ENCODE results near the gene CCDC127. TPM values are rescaled to one million over a fixed set of nuclear protein-coding genes. Genes with fewer than 3 reads are reported as not detected.

Gene CCDC127
- polyA plus RNA-seq, 3 donors = 0.68 to 1.5 (median 0.85) TPM

DNA sequence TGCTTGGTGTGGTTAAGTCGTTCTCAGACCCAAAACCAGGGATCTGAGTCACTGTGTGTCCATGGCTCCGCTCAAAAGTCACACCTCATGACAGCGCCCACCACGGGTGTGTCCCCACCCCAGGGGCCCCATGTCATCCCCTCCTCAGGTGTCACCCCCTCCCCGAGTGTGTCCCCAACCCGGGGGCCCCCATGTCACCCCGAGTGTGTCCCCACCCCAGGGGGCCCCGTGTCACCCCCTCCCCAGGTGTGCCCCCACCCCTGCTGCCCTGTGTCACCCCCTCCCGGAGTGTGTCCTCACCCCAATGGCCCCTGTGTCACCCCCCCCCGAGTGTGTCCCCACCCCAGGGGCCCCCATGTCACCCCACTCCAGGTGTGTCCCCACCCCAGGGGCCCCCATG, 21.6 kb downstream of the CCDC127 start:
- no peak overlapping the region for H3K4me3 Mint-ChIP-seq
- TF ChIP-seq, protein P1, sequence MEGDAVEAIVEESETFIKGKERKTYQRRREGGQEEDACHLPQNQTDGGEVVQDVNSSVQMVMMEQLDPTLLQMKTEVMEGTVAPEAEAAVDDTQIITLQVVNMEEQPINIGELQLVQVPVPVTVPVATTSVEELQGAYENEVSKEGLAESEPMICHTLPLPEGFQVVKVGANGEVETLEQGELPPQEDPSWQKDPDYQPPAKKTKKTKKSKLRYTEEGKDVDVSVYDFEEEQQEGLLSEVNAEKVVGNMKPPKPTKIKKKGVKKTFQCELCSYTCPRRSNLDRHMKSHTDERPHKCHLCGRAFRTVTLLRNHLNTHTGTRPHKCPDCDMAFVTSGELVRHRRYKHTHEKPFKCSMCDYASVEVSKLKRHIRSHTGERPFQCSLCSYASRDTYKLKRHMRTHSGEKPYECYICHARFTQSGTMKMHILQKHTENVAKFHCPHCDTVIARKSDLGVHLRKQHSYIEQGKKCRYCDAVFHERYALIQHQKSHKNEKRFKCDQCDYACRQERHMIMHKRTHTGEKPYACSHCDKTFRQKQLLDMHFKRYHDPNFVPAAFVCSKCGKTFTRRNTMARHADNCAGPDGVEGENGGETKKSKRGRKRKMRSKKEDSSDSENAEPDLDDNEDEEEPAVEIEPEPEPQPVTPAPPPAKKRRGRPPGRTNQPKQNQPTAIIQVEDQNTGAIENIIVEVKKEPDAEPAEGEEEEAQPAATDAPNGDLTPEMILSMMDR (IDR thresholded peaks at IDR 0.05) = no peak

DNA sequence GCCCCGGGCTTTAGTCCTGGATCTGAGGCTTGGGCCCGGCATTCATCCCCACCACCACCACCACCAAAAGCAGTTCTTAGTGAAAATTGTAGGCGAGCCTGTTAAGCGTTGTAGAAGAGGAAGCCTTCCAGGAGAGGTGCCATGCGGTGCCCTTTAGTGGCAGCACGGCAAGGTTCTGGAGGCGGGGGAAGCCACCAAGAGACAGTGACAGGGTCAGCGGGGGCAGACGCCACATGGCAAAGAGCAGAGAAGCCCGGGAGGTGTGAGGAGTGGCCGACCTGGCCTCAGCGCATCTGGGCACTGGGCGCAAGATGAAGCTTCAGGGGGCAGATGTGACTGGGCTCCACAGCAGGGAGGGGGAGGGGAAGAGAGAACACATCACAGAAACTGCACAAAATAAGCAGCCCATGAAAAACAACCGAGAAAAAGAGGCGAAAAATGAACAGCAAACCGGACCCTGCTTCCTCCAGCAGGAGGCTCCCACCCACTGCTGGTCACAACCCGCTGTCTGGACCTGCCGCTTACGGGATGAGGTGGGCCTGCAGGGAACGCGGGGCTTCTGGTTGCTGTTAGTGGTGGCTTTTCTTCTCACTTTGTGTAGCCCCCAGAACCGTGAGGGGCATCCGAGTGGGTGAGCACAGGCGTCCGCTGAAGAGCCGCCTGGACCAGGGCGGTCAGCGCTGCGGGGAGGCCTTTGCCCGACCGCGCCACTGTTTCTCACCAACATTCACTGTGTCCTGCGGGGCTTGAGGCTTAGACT, 22.4 kb downstream of the CCDC127 start:
- H3K36me3 ChIP-seq (replicated peaks in 1 of 2; ENCODE audit: control insufficient read depth in 1 of 2, insufficient read depth in 2 of 2, low read length in 2 of 2) = no peaks in the 10 kb centered on the region
- no peak overlapping the region for H3K9ac ChIP-seq (ENCODE audit: insufficient read depth, low read length, poor library complexity, severe bottlenecking)
- TF ChIP-seq, protein P1 (IDR thresholded peaks at IDR 0.05) = no peak
- no peaks in the 10 kb centered on the region for H3K36me3 Mint-ChIP-seq
- H3K79me2 ChIP-seq (ENCODE audit: insufficient read depth, low read length) = no peaks in the 10 kb centered on the region
- H3K4me3 ChIP-seq (replicated peaks in 1 of 3; ENCODE audit: low read depth in 2 of 3, low read length in 3 of 3) = no peak overlapping the region
- H3K27me3 Mint-ChIP-seq (ENCODE audit: low read depth in 3 of 3) = peaks cover 4 to 23% (median 15%) of the 10 kb centered on the region in 3 donors
- H3K27me3 ChIP-seq (ENCODE audit: control insufficient read depth in 2 of 2, insufficient read depth in 2 of 2, low read length in 2 of 2) = peaks cover 0 to 8% of the 10 kb centered on the region in 2 donors
- H3K9me3 Mint-ChIP-seq = peaks cover 0 to 2% (median 0%) of the 10 kb centered on the region in 7 donors
- no peaks in the 10 kb centered on the region for H4K20me1 ChIP-seq (ENCODE audit: insufficient read depth, low read length)
- no peak for DNase-seq
- no peaks in the 10 kb centered on the region for H3K4me1 ChIP-seq (ENCODE audit: control insufficient read depth in 1 of 2, insufficient read depth in 2 of 2, low read length in 2 of 2)
- intact Hi-C loops (cut with micrococcal nuclease) = no loop called here
- H3K4me2 ChIP-seq (replicated peaks; ENCODE audit: extremely low read depth, low read length, poor library complexity, severe bottlenecking) = no peak overlapping the region
- no peak overlapping the region for H3K27ac Mint-ChIP-seq
- H3K27ac ChIP-seq (ENCODE audit: low read depth in 1 of 2, low read length in 2 of 2) = no peak overlapping the region
- no peaks in the 10 kb centered on the region for H3K9me3 ChIP-seq (replicated peaks in 1 of 2; ENCODE audit: control insufficient read depth in 1 of 2, insufficient read depth in 1 of 2, low read length in 2 of 2)
- no peak overlapping the region for H3K4me3 Mint-ChIP-seq
- no peaks in the 10 kb centered on the region for H3K4me1 Mint-ChIP-seq
- WGBS (ENCODE audit: insufficient coverage) = 84% methylated on average over 27 of the region's 33 CpGs
- H2AFZ ChIP-seq (ENCODE audit: insufficient read depth, low read depth, low read length, poor library complexity, severe bottlenecking) = no peak overlapping the region

More for the DNA sequence above, 21.6 kb downstream of the CCDC127 start:
- Histone ChIP-seq H3K79me2 (ENCODE audit: insufficient read depth, low read length) (no peaks in the 10 kb centered on the region), H3K4me2 (replicated peaks; ENCODE audit: extremely low read depth, low read length, poor library complexity, severe bottlenecking) (no peak overlapping the region), H3K36me3 (replicated peaks in 1 of 2; ENCODE audit: control insufficient read depth in 1 of 2, insufficient read depth in 2 of 2, low read length in 2 of 2) (no peaks in the 10 kb centered on the region), H3K4me3 (replicated peaks in 1 of 3; ENCODE audit: low read depth in 2 of 3, low read length in 3 of 3) (no peak overlapping the region), H3K27me3 (ENCODE audit: control insufficient read depth in 2 of 2, insufficient read depth in 2 of 2, low read length in 2 of 2) (peaks cover 0 to 2% of the 10 kb centered on the region in 2 donors), H3K9ac (ENCODE audit: insufficient read depth, low read length, poor library complexity, severe bottlenecking) (no peak overlapping the region), H2AFZ (ENCODE audit: insufficient read depth, low read depth, low read length, poor library complexity, severe bottlenecking) (no peak overlapping the region), H3K27ac (ENCODE audit: low read depth in 1 of 2, low read length in 2 of 2) (no peak overlapping the region), H3K4me1 (ENCODE audit: control insufficient read depth in 1 of 2, insufficient read depth in 2 of 2, low read length in 2 of 2) (no peaks in the 10 kb centered on the region), H4K20me1 (ENCODE audit: insufficient read depth, low read length) (no peaks in the 10 kb centered on the region), H3K9me3 (replicated peaks in 1 of 2; ENCODE audit: control insufficient read depth in 1 of 2, insufficient read depth in 1 of 2, low read length in 2 of 2) (no peaks in the 10 kb centered on the region)
- H3K4me1 Mint-ChIP-seq = no peaks in the 10 kb centered on the region
- H3K27ac Mint-ChIP-seq = no peak overlapping the region
- no peaks in the 10 kb centered on the region for H3K36me3 Mint-ChIP-seq
- intact Hi-C loops (cut with micrococcal nuclease) = no loop called here
- WGBS (ENCODE audit: insufficient coverage) = 83% methylated on average over 4 of the region's 10 CpGs
- peaks cover 1 to 15% (median 7%) of the 10 kb centered on the region in 3 donors for H3K27me3 Mint-ChIP-seq (ENCODE audit: low read depth in 3 of 3)
- no peak for DNase-seq
- peaks cover 0 to 2% (median 0%) of the 10 kb centered on the region in 7 donors for H3K9me3 Mint-ChIP-seq

All from CD14-positive monocyte (primary cell).